Dendritic cell treated with granulocyte-macrophage colony-stimulating factor and Interleukin-4, amounts not matched to agents 40 ng/mL and 50 ng/mL, for 4 days (primary cell): ENCODE measurements around the gene EVA1C.
"Not testable (repeated sequence)": the region's sequence is repeated elsewhere in the genome, so short reads cannot be mapped to it uniquely, and the experiment has no call there.

Experiments used
- H3K27ac Mint-ChIP-seq: one replicate; pipeline ENCODE4 v1.8.0; 2022; ENCODE audit warnings: mild to moderate bottlenecking, mixed read lengths
- H3K27me3 Mint-ChIP-seq: one replicate; pipeline ENCODE4 v1.8.0; 2022; ENCODE audit warnings: mild to moderate bottlenecking, mixed read lengths
- H3K36me3 Mint-ChIP-seq: one replicate; pipeline ENCODE4 v1.8.0; 2022; ENCODE audit warnings: low read depth, mixed read lengths
- H3K4me1 Mint-ChIP-seq: one replicate; pipeline ENCODE4 v1.8.0; 2022; ENCODE audit warnings: low read depth, mixed read lengths
- H3K4me3 Mint-ChIP-seq: one replicate; pipeline ENCODE4 v1.8.0; 2022; ENCODE audit warnings: mild to moderate bottlenecking, moderate library complexity, mixed read lengths
- H3K9me3 Mint-ChIP-seq: one replicate; pipeline ENCODE4 v1.8.0; 2022; ENCODE audit warnings: mixed read lengths
- intact Hi-C: fragments of 100-400 bp; cut with micrococcal nuclease; formaldehyde crosslinking; loops from one replicate; pipeline ENCODE4 v1.15.0; 2022

The EVA1C gene

DNA sequence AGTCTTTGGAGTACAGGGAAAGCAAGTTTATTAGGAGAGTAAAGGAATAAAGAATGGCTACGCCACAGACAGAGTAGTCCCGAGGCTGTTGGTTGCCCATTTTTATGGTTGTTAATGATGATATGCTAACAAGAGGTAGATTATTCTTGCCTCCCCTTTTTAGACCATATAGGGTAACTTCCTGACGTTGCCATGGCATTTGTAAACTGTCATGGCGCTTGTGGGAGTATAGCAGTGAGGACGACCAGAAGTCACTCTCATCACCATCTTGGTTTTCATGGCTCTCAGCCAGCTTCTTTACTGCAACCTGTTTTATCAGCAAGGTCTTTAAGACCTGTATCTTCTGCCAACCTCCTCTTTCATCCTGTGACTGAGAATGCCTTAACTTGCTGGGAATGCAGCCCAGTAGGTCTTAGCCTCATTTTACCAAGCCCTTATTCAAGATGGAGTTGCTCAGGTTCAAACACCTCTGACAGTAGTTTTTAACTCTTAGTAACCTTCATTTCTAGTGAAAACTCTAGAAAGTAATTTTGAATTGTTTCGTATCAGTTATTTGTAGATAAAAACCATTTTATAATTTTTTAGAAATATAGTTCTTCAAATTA is 146.6 kb downstream of the EVA1C start:
- no peaks in the 10 kb centered on the region for H3K9me3 Mint-ChIP-seq
- H3K4me3 Mint-ChIP-seq, result no peak overlapping the region
- no peak overlapping the region for H3K27ac Mint-ChIP-seq
- no peaks in the 10 kb centered on the region for H3K27me3 Mint-ChIP-seq
- H3K36me3 Mint-ChIP-seq, result no peaks in the 10 kb centered on the region
- intact Hi-C loops, result no loop called here
- no peaks in the 10 kb centered on the region for H3K4me1 Mint-ChIP-seq

DNA sequence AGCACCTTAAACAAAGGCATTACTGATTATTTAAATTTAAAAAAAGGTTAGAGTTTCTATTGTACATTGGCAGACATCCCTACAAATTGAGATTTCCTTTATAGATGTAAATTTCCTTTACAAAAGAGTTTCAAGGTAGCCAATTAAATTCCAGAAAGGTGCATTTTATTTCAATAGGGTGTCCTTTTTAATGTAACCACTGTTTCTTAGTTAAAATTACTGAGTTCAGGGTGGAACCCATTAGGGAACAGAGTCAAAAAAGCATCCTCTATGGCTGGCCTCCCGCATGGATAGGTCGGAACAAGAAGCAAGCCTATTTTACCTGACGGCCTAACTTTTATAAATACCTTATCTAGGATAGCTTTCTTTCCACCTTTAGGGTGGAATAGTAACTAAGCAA is 148.4 kb downstream of the EVA1C start:
- intact Hi-C loops, result no loop called here
- no peak overlapping the region for H3K4me3 Mint-ChIP-seq
- H3K9me3 Mint-ChIP-seq, result peaks cover 12% of the 10 kb centered on the region
- no peaks in the 10 kb centered on the region for H3K36me3 Mint-ChIP-seq
- H3K4me1 Mint-ChIP-seq, result no peaks in the 10 kb centered on the region
- peaks cover 3% of the 10 kb centered on the region for H3K27me3 Mint-ChIP-seq
- H3K27ac Mint-ChIP-seq, result no peak overlapping the region

DNA sequence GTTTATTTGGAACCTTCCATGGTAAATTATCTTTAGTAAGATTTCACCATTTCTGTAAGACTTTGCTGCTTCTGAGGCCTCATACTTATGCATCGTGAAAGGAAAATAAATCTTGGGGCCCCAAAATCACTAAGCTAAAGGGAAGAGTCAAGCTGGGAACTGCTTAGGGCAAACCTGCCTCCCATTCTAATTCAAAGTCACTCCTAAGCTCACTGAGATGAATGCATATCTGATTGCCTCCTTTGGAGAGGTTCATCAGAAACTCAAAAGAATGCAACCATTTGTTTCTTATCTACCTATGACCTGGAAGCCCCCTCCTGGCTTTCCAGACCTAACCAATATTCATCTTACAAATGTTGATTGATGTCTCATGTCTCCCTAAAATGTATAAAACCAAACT is 149.0 kb downstream of the EVA1C start:
- H3K4me3 Mint-ChIP-seq, intact Hi-C loops, H3K4me1 Mint-ChIP-seq, H3K27me3 Mint-ChIP-seq, H3K27ac Mint-ChIP-seq, H3K36me3 Mint-ChIP-seq: not testable (repeated sequence)
- H3K9me3 Mint-ChIP-seq, result peaks cover 12% of the 10 kb centered on the region

DNA sequence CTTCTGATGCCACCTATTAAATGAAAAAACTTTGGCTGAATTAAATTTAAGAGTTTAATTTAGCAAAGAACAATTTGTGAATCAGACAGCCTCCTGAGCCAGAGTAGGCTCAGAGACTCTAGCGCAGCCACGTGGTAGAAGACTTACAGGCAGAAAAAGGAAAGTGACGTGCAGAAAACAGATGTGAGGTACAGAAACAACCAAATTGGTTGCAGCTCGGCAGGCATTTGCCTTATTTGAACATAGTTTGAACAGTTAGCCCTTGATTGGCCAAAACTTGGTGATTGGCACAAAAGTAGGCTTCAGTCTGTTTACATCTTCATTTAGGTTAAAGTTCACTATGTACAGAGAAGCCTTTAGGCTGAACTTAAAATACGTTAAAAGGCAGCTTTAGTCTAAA is 149.9 kb downstream of the EVA1C start:
- Mint-ChIP-seq H3K9me3 (peaks cover 12% of the 10 kb centered on the region), H3K27me3 (peaks cover 3% of the 10 kb centered on the region), H3K36me3 (no peaks in the 10 kb centered on the region), H3K4me3 (no peak overlapping the region), H3K4me1 (no peaks in the 10 kb centered on the region), H3K27ac (no peak overlapping the region)
- intact Hi-C loops, result no loop called here

DNA sequence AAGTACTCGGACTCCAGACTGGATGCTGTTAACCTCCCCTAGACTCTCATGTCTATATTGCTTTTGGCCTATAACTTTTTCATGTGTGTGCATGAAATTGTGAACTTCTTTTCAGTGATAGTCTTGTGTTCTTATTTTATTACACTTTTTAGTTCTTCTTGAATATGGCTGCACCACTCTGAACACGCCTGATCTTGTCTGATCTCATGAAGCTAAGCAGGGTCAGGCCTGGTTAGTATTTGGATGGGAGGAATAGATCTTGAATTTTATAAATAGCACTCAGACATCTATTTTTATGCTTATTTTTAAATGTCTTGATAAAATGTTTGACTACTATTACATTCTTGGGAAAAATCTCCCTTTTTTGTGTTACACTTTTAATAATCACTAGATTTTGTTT is 150.4 kb downstream of the EVA1C start:
- Mint-ChIP-seq H3K36me3 (no peaks in the 10 kb centered on the region), H3K9me3 (peaks cover 12% of the 10 kb centered on the region), H3K4me3 (no peak overlapping the region), H3K4me1 (no peaks in the 10 kb centered on the region), H3K27me3 (peaks cover 3% of the 10 kb centered on the region), H3K27ac (no peak overlapping the region)
- intact Hi-C loops, result no loop called here
